Adrenal gland (tissue), 12 donors: ENCODE data around the gene PRL. TPM values are rescaled to one million over a fixed set of nuclear protein-coding genes. Genes with fewer than 3 reads are reported as not detected.

Experiments used
- DNase-seq, 7 donors: peaks; one replicate each; pipeline ENCODE4 v3.0.0-alpha.2; 2019 to 2020
- H3K27ac ChIP-seq, 5 donors: fragments of 200-600 bp; sonication (generic) in 4 of 5; 1 replicate in 3 of 5; 2 replicates in 2 of 5; pipeline versions ENCODE4 v1.5.1 to v1.8.0; 2016 to 2020; ENCODE audit warnings: mild to moderate bottlenecking in 1 of 5
- H3K27me3 ChIP-seq: fragments of 200-600 bp; 2 replicates; pipeline ENCODE4 v1.8.0; 2021
- H3K36me3 ChIP-seq, 2 donors: fragments of 200-600 bp; replicated peaks in 1 of 2; 1 replicate in 1 of 2; 2 replicates in 1 of 2; pipeline versions ENCODE4 v1.5.1 to v1.8.0; 2018 to 2022
- H3K4me1 ChIP-seq, 2 donors: fragments of 200-600 bp; replicated peaks in 1 of 2; 1 replicate in 1 of 2; 2 replicates in 1 of 2; pipeline versions ENCODE4 v1.5.1 to v1.8.0; 2018 to 2021
- H3K4me3 ChIP-seq, 4 donors: fragments of 200-600 bp; sonication (generic) in 3 of 4; one replicate each; pipeline ENCODE4 v1.5.1; 2016 to 2018
- H3K9me3 ChIP-seq, 3 donors: fragments of 200-600 bp; sonication (generic) in 1 of 3; replicated peaks in 1 of 3; 1 replicate in 2 of 3; 2 replicates in 1 of 3; pipeline versions ENCODE4 v1.5.1 to v1.8.0; 2016 to 2021
- POLR2A ChIP-seq, 2 donors: fragments of 450-650 bp; IDR thresholded peaks; one replicate each; pipeline ENCODE4 v1.6.1; 2017; ENCODE audit warnings: antibody characterized with exemption in 2 of 2, mild to moderate bottlenecking in 2 of 2, moderate library complexity in 1 of 2
- WGBS, 4 donors: extraction: QIAGEN DNeasy Blood & Tissue Kit in 2 of 4; methylation state at CpG; one replicate each; pipeline versions ENCODE4 v1.1.5 to v1.1.7; 2013 to 2017; 5-methylcytosine and 5-hydroxymethylcytosine counted together
- intact Hi-C, 2 donors: fragments of 100-400 bp; cut with DNase I; formaldehyde crosslinking; loops; one replicate each; pipeline versions ENCODE4 v1.14.1 to v1.15.0; 2022 to 2023
- polyA plus RNA-seq, 3 donors: library from polyadenylated mRNA; stranded (reverse); fragments of 200-250 nt in 2 of 3; fragments of 350-450 nt in 1 of 3; fragmentation: Illumina TruSeq in 1 of 3; extraction: RNeasy Lipid Tissue Mini Kit (QIAGEN cat#74804) in 1 of 3; gene quantifications; one replicate each; pipeline ENCODE4 v1.2.3, GENCODE V29; 2013 to 2014
- total RNA-seq, 9 donors: library from RNA; depleted of rRNA in 4 of 9; stranded (reverse); fragments of >200 nt in 4 of 9; fragments of 120-200 nt in 1 of 9; fragmentation: NEBNext Ultra II Directional in 1 of 9; extraction: Animal tissue kit (Norgen Biotek cat#: 25700) in 1 of 9; gene quantifications; one replicate each; pipeline versions ENCODE4 v1.1.0 to v1.2.4, GENCODE V29; 2013 to 2023
- TF ChIP-seq, protein P1 (sequence below), 6 experiments: fragments of 450-650 bp in 4 of 6; fragments of 200-600 bp in 2 of 6; sonication (generic) in 1 of 6; IDR thresholded peaks; 1 replicate in 5 of 6; 2 replicates in 1 of 6; pipeline versions ENCODE4 v1.5.1 to v1.8.0; 2016 to 2021; ENCODE audit warnings: antibody characterized with exemption in 6 of 6, mild to moderate bottlenecking in 2 of 6, moderate library complexity in 1 of 6
- donor health status: healthy with polysubstance abuse.
- donor health status: Bipolar disorder and iron deficiency.
- donor health status: DM: yes; HTN: yes; CAD: no.
- donor health status: DM: no; HTN: no; CAD: no.
- donor health status: DM: no; HTN: no; CAD: no.
- donor health status: DM: yes; HTN: yes; CAD: no.

Gene PRL
- total and polyA plus RNA-seq, 12 donors, result 0.06 TPM; not detected in 11

DNA sequence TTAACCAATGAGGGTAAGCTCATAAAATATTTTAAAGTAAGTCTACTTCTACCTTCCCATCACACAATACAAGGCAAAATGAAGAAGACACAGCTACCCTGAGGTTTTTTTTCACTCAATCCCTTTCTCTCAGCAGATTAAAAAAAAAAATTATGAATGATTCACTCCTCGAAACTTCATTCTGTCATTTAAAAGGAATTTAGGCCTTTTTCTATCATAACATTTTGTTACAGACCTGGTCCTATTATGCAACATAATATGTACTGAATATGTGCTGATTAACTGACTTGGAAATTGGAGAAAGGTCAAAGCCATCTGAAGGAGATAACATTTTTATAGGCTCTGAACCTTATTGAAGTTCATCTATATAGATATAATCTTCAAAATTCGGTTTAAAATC is 45.5 kb downstream of the PRL start:
- DNase-seq, result no peak
- H3K27ac ChIP-seq, result peak overlapping the region in 2 of 5 donors; percentile 29 to 56
- no peak overlapping the region for H3K4me3 ChIP-seq
- H3K36me3 ChIP-seq, result no peaks in the 10 kb centered on the region
- no peaks in the 10 kb centered on the region for H3K9me3 ChIP-seq
- peaks cover 0 to 31% of the 10 kb centered on the region in 2 donors for H3K4me1 ChIP-seq
- intact Hi-C loops, result no loop called here
- TF ChIP-seq, protein P1, sequence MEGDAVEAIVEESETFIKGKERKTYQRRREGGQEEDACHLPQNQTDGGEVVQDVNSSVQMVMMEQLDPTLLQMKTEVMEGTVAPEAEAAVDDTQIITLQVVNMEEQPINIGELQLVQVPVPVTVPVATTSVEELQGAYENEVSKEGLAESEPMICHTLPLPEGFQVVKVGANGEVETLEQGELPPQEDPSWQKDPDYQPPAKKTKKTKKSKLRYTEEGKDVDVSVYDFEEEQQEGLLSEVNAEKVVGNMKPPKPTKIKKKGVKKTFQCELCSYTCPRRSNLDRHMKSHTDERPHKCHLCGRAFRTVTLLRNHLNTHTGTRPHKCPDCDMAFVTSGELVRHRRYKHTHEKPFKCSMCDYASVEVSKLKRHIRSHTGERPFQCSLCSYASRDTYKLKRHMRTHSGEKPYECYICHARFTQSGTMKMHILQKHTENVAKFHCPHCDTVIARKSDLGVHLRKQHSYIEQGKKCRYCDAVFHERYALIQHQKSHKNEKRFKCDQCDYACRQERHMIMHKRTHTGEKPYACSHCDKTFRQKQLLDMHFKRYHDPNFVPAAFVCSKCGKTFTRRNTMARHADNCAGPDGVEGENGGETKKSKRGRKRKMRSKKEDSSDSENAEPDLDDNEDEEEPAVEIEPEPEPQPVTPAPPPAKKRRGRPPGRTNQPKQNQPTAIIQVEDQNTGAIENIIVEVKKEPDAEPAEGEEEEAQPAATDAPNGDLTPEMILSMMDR (IDR thresholded peaks at IDR 0.05), result no peak
- TF ChIP-seq POLR2A (IDR thresholded peaks at IDR 0.05), result no peak
- WGBS, 4 donors, result 39 to 50% (median 45%) methylated on average over 2 of the region's 2 CpGs
- no peaks in the 10 kb centered on the region for H3K27me3 ChIP-seq

DNA sequence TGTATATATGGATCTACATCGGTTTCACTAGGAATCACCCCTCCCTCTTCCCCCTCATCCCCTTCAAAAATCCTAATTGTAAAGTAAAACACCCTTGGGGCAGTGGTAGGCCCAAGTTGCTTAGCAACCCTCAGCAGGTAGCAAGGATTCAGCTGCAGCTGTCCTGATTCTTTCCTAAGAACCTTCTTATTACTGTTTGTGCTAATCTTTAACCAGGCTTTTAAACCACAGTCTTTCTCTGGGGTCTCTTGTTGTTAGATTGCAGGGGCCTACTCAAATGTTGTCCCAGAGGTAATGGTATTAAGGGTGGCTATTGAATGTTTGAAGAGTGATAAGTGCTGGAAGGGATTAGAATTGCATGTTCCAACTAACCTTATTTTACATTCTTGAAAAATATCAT is 46.4 kb downstream of the PRL start:
- intact Hi-C loops, result no loop called here
- WGBS, 4 donors, result 38 to 81% (median 63%) methylated on average over 1 of the region's 1 CpG
- Histone ChIP-seq H3K4me1 (peaks cover 0 to 31% of the 10 kb centered on the region in 2 donors), H3K27ac (peak overlapping the region in 2 of 5 donors; percentile 29 to 56), H3K36me3 (no peaks in the 10 kb centered on the region), H3K9me3 (no peaks in the 10 kb centered on the region), H3K4me3 (no peak overlapping the region), H3K27me3 (no peaks in the 10 kb centered on the region)
- no peak for DNase-seq
- TF ChIP-seq, protein P1 (IDR thresholded peaks at IDR 0.05), result no peak
- TF ChIP-seq POLR2A (IDR thresholded peaks at IDR 0.05), result no peak

DNA sequence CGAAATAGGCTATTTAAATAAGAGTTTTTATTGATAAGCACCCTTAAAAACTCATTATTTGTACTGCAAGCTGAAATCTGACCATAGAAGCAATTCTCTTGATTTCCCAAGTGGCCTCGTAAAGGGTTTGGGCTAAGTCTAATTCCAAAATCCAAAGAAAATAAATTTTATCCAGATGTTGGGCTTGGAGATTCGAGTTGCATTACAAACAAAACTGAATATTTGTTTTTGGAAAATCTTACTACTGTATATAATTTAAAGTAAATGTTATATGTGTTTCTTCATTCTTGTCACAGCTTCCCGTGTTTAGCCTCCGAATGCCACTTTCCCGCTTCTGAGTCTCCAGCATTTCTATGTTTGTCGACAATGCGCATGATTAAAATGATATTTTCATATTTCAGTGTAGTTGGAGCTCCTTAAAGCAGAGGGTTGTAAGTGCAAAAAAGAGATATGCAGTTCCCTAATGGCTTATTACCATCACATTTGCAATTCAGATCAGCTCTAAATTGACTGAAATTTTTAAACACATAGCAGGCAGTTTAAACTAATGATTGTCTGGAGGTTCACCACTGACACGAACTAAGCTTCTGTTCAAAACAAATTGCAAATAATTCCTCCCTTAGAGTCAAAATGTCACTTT is 47.0 kb downstream of the PRL start:
- no peak overlapping the region for H3K27ac ChIP-seq
- H3K9me3 ChIP-seq, result no peaks in the 10 kb centered on the region
- no peaks in the 10 kb centered on the region for H3K36me3 ChIP-seq
- no peak overlapping the region for H3K4me3 ChIP-seq
- H3K27me3 ChIP-seq, result no peaks in the 10 kb centered on the region
- H3K4me1 ChIP-seq, result peaks cover 0 to 31% of the 10 kb centered on the region in 2 donors
- WGBS, 4 donors, result 88 to 94% (median 91%) methylated on average over 9 of the region's 9 CpGs
- intact Hi-C loops, result no loop called here
- DNase-seq, result no peak
- TF ChIP-seq POLR2A (IDR thresholded peaks at IDR 0.05), result no peak
- TF ChIP-seq, protein P1 (IDR thresholded peaks at IDR 0.05), result no peak

DNA sequence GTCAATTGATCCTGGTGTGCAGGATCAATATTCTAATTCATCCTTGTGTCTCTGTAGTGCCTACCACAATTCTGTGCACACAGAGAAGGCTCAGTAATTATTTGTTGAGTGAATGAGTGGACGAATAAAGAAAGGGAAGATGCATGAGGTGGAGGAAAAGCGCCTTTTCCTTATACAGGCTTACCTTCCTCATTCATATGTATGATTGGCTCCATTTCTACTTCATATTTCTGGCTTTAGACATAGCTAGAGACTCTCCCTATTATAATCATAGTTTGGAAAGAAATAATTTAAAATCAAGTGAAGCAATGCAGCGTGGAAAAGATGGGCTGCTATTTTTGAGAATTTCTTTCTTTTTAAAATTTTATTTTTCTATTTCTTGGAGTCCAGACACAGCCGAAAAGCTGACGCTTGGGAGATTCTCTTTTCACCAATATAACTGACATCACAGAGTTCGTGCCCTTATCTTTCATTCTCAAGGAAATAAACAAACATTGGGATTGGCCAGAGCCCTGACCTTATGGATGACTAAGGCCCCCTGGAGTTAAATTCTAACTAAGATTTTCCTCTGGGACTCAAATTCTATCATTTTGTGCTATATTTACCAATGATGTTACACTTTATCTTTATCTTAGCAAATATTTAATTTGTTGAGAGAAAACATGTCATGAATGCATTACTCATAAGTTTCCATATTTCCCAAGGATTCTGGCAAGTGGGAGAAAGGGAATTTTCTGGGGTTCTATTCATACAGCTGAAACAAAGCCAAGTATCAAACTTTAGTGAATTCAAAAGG is 48.1 kb downstream of the PRL start:
- Histone ChIP-seq H3K9me3 (no peaks in the 10 kb centered on the region), H3K4me1 (peaks cover 0 to 31% of the 10 kb centered on the region in 2 donors), H3K4me3 (no peak overlapping the region), H3K36me3 (no peaks in the 10 kb centered on the region), H3K27me3 (no peaks in the 10 kb centered on the region), H3K27ac (peak overlapping the region in 1 of 5 donors; percentile 63)
- DNase-seq, result peak in 3 of 7 donors; percentile 19 to 49 (median 44)
- WGBS, 4 donors, result 55 to 70% (median 60%) methylated on average over 6 of the region's 6 CpGs
- TF ChIP-seq POLR2A (IDR thresholded peaks at IDR 0.05), result no peak
- TF ChIP-seq, protein P1 (IDR thresholded peaks at IDR 0.05), result no peak
- intact Hi-C loops, result no loop called here
